Right lobe of liver (tissue), 4 donors: ENCODE measurements around the gene THTPA.

Experiments used
- POLR2A ChIP-seq: fragments of 450-650 bp; IDR thresholded peaks from one replicate; pipeline ENCODE4 v1.6.1; 2017; ENCODE audit warnings: antibody characterized with exemption, mild to moderate bottlenecking
- TF ChIP-seq, protein P1 (sequence below), 4 donors: fragments of 200-600 bp in 3 of 4; fragments of 450-650 bp in 1 of 4; IDR thresholded peaks; one replicate each; pipeline versions ENCODE4 v1.5.1 to v1.8.0; 2016 to 2022; ENCODE audit warnings: antibody characterized with exemption in 4 of 4, mild to moderate bottlenecking in 2 of 4
- donor health status: DM: no; HTN: no; CAD: no.
- donor health status: DM: no; HTN: no; CAD: no.
- donor health status: DM: no; HTN: yes; CAD: no.

DNA sequence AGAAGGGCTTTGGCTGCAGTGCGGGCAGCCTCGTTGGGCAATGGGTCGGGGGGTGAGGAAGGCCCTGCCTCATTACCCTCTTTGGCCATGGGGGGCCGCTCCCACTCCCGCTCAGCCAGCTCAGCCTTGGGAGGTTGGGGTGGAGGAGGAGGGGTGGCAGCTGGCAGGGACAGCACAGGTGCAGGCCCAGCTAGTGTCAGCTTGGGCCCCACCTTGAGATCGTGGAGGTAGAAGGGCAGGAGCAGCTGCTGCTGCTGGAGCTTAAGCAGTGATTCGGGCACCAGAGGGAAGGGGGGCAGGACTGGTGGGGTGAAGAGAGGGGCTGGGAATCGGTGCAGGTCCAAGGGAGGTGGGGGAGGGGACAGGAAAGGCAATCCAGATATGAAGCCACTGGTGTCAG is 30.5 kb upstream of the THTPA start:
- TF ChIP-seq, protein P1, sequence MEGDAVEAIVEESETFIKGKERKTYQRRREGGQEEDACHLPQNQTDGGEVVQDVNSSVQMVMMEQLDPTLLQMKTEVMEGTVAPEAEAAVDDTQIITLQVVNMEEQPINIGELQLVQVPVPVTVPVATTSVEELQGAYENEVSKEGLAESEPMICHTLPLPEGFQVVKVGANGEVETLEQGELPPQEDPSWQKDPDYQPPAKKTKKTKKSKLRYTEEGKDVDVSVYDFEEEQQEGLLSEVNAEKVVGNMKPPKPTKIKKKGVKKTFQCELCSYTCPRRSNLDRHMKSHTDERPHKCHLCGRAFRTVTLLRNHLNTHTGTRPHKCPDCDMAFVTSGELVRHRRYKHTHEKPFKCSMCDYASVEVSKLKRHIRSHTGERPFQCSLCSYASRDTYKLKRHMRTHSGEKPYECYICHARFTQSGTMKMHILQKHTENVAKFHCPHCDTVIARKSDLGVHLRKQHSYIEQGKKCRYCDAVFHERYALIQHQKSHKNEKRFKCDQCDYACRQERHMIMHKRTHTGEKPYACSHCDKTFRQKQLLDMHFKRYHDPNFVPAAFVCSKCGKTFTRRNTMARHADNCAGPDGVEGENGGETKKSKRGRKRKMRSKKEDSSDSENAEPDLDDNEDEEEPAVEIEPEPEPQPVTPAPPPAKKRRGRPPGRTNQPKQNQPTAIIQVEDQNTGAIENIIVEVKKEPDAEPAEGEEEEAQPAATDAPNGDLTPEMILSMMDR (IDR thresholded peaks at IDR 0.05): no peak
- TF ChIP-seq POLR2A: no peak
